Right atrium auricular region (tissue), 2 donors: Measurements from ENCODE around the gene TM2D3. TPM values are rescaled to one million over a fixed set of nuclear protein-coding genes. Genes with fewer than 3 reads are reported as not detected.

Experiments used
- DNase-seq: peaks from one replicate; pipeline ENCODE4 v3.0.0-alpha.2; 2019; ENCODE audit warnings: low spot score
- H3K27ac ChIP-seq, 2 donors: fragments of 200-600 bp; sonication (generic); 1 replicate in 1 of 2; 2 replicates in 1 of 2; pipeline ENCODE4 v1.5.1; 2016 to 2019
- H3K27me3 ChIP-seq, 2 donors: fragments of 200-600 bp; sonication (generic); one replicate each; pipeline versions ENCODE4 v1.5.1 to v1.6.0; 2017 to 2019
- H3K36me3 ChIP-seq: fragments of 200-600 bp; sonication (generic); one replicate; pipeline ENCODE4 v1.5.1; 2016
- H3K4me1 ChIP-seq, 2 donors: fragments of 200-600 bp; sonication (generic); one replicate each; pipeline versions ENCODE4 v1.5.1 to v1.6.0; 2017 to 2019
- H3K4me3 ChIP-seq, 2 donors: fragments of 200-600 bp; sonication (generic); 1 replicate in 1 of 2; 2 replicates in 1 of 2; pipeline ENCODE4 v1.5.1; 2017 to 2019; ENCODE audit warnings: mild to moderate bottlenecking in 1 of 2, moderate library complexity in 1 of 2
- H3K9me3 ChIP-seq, 2 donors: fragments of 200-600 bp; sonication (generic); one replicate each; pipeline ENCODE4 v1.5.1; 2019
- total RNA-seq, 2 donors: library from RNA; depleted of rRNA; stranded (reverse); fragments of >200 nt; gene quantifications; one replicate each; pipeline ENCODE4 v1.1.0, GENCODE V29; 2016
- TF ChIP-seq, protein P1 (sequence below), 2 donors: fragments of 200-600 bp; sonication (generic); IDR thresholded peaks; one replicate each; pipeline ENCODE4 v1.5.1; 2019; ENCODE audit warnings: antibody characterized with exemption in 2 of 2

TM2D3 gene
- total RNA-seq, 2 donors from 2014 or later: 36.0 to 53.4 TPM

DNA sequence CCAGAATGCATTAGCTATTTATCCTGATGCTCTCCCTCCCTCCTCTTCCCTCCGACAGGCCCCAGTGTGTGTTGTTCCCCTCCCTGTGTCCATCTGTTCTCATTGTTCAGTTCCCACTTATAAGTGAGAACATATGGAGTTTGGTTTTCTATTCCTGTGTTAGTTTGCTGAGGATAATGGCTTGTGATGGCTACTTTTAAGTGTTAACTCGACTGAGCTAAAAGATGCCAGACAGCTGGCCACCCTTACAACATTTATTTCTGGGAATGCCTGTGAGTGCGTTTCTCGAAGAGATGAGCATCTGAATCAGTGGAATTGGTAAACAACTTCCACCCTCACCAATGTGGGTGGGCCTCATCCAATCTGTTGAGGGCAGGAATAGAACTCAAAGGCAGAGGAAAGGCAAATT lies 24.7 kb upstream of the TM2D3 start:
- Histone ChIP-seq H3K27me3 (no peaks in the 10 kb centered on the region), H3K36me3 (peaks cover 21% of the 10 kb centered on the region), H3K4me1 (no peaks in the 10 kb centered on the region), H3K4me3 (no peak overlapping the region), H3K9me3 (no peaks in the 10 kb centered on the region), H3K27ac (no peak overlapping the region)
- no peak for DNase-seq
- TF ChIP-seq, protein P1, sequence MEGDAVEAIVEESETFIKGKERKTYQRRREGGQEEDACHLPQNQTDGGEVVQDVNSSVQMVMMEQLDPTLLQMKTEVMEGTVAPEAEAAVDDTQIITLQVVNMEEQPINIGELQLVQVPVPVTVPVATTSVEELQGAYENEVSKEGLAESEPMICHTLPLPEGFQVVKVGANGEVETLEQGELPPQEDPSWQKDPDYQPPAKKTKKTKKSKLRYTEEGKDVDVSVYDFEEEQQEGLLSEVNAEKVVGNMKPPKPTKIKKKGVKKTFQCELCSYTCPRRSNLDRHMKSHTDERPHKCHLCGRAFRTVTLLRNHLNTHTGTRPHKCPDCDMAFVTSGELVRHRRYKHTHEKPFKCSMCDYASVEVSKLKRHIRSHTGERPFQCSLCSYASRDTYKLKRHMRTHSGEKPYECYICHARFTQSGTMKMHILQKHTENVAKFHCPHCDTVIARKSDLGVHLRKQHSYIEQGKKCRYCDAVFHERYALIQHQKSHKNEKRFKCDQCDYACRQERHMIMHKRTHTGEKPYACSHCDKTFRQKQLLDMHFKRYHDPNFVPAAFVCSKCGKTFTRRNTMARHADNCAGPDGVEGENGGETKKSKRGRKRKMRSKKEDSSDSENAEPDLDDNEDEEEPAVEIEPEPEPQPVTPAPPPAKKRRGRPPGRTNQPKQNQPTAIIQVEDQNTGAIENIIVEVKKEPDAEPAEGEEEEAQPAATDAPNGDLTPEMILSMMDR (IDR thresholded peaks at IDR 0.05): no peak

GRCh38 chr15:101675796-101676582 lies 23.8 kb upstream of the TM2D3 start:
- Histone ChIP-seq H3K27me3 (no peaks in the 10 kb centered on the region), H3K36me3 (peaks cover 21% of the 10 kb centered on the region), H3K4me1 (no peaks in the 10 kb centered on the region), H3K4me3 (no peak overlapping the region), H3K9me3 (no peaks in the 10 kb centered on the region), H3K27ac (no peak overlapping the region)
- TF ChIP-seq, protein P1 (IDR thresholded peaks at IDR 0.05): no peak
- no peak for DNase-seq

GRCh38 chr15:101675015-101675414 lies 22.8 kb upstream of the TM2D3 start:
- Histone ChIP-seq H3K36me3 (peaks cover 21% of the 10 kb centered on the region), H3K4me1 (no peaks in the 10 kb centered on the region), H3K27ac (no peak overlapping the region), H3K4me3 (no peak overlapping the region), H3K27me3 (no peaks in the 10 kb centered on the region), H3K9me3 (no peaks in the 10 kb centered on the region)
- DNase-seq: no peak
- TF ChIP-seq, protein P1 (IDR thresholded peaks at IDR 0.05): no peak

- H3K36me3 ChIP-seq: peaks cover 13% of the 10 kb centered on the region
- H3K27me3 ChIP-seq: no peaks in the 10 kb centered on the region
- no peak overlapping the region for H3K27ac ChIP-seq
- no peak overlapping the region for H3K4me3 ChIP-seq
- H3K4me1 ChIP-seq: no peaks in the 10 kb centered on the region
- DNase-seq: no peak
- TF ChIP-seq, protein P1 (IDR thresholded peaks at IDR 0.05): no peak
- peaks cover 0 to 4% of the 10 kb centered on the region in 2 donors for H3K9me3 ChIP-seq
Measured at GRCh38 chr15:101672298-101672697, 20.1 kb upstream of the TM2D3 start.

- TF ChIP-seq, protein P1 (IDR thresholded peaks at IDR 0.05): no peak
- H3K36me3 ChIP-seq: peaks cover 13% of the 10 kb centered on the region
- no peak for DNase-seq
- H3K27me3 ChIP-seq: no peaks in the 10 kb centered on the region
- H3K9me3 ChIP-seq: peaks cover 0 to 9% of the 10 kb centered on the region in 2 donors
- H3K27ac ChIP-seq: no peak overlapping the region
- H3K4me3 ChIP-seq: no peak overlapping the region
- no peaks in the 10 kb centered on the region for H3K4me1 ChIP-seq
Measured at GRCh38 chr15:101669744-101670143, 17.6 kb upstream of the TM2D3 start.

- no peak for DNase-seq
- TF ChIP-seq, protein P1 (IDR thresholded peaks at IDR 0.05): no peak
- Histone ChIP-seq H3K4me3 (no peak overlapping the region), H3K27me3 (no peaks in the 10 kb centered on the region), H3K36me3 (no peaks in the 10 kb centered on the region), H3K4me1 (no peaks in the 10 kb centered on the region), H3K27ac (no peak overlapping the region), H3K9me3 (peaks cover 0 to 9% of the 10 kb centered on the region in 2 donors)
Measured at GRCh38 chr15:101667881-101668280, 15.7 kb upstream of the TM2D3 start.
